ENCODE data around the gene TYMS.

Gene TYMS

GRCh38 chr18:623761-624620 lies 33.5 kb upstream of the TYMS start:
- TF ChIP-seq CTCF (IDR thresholded peaks at IDR 0.05; ENCODE audit: extremely low read depth, insufficient read depth, missing control alignments) = peak; percentile 80
- in situ Hi-C loops (cut with MboI; ENCODE audit: low pct_unique_long_range_greater_than_20kb, low sequenced_read_pairs, unreplicated experiment) = loop anchor here (10.0 kb wide), 1 partner anchor 211 kb away; no protein-coding TSS in a partner anchor
- DNase-seq (ENCODE audit: low spot score) = peak; percentile 46

DNA sequence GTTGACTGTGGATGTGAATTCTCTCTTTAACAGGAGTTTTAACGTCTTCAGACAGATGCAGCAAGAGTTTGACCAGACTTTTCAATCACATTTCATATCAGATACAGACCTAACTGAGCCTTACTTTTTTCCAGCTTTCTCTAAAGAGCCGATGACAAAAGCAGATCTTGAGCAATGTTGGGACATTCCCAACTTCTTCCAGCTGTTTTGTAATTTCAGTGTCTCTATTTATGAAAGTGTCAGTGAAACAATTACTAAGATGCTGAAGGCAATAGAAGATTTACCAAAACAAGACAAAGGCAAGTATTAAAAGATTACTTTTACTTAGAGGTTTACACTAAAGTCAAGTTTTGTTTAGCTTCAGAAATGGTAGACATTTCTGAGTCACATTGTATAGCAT lies 30.2 kb upstream of the TYMS start:
- TF ChIP-seq CTCF (IDR thresholded peaks at IDR 0.05; ENCODE audit: extremely low read depth, insufficient read depth, missing control alignments) = no peak
- in situ Hi-C loops (cut with MboI; ENCODE audit: low pct_unique_long_range_greater_than_20kb, low sequenced_read_pairs, unreplicated experiment) = loop anchor here (10.0 kb wide), 1 partner anchor 208 kb away; no protein-coding TSS in a partner anchor
- no peak for DNase-seq (ENCODE audit: low spot score)

GRCh38 chr18:629269-630150 lies 27.9 kb upstream of the TYMS start:
- in situ Hi-C loops (cut with MboI; ENCODE audit: low pct_unique_long_range_greater_than_20kb, low sequenced_read_pairs, unreplicated experiment) = loop anchor here (10.0 kb wide), 1 partner anchor 205 kb away; no protein-coding TSS in a partner anchor
- no peak for TF ChIP-seq CTCF (IDR thresholded peaks at IDR 0.05; ENCODE audit: extremely low read depth, insufficient read depth, missing control alignments)
- DNase-seq (ENCODE audit: low spot score) = no peak

DNA sequence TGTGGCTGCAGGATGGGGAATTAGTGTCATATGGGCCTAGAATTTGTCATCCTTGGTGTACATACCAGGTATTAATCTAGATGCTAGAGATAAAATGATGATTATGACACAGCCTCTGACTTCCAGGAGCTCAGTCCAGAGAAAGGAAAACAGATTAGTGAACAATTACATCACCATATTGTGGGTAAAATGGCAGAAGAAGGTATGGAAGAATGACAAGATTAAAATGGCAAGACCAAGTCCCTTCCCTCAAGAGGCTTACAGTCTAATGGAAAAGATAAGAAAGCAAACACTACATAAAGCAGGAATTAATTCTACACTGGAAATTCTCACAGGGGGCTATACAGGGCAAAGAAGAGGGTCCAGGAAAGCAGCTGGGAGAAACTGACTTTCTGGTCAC lies 25.9 kb upstream of the TYMS start:
- TF ChIP-seq CTCF (IDR thresholded peaks at IDR 0.05; ENCODE audit: extremely low read depth, insufficient read depth, missing control alignments) = no peak
- in situ Hi-C loops (cut with MboI; ENCODE audit: low pct_unique_long_range_greater_than_20kb, low sequenced_read_pairs, unreplicated experiment) = no loop called here
- no peak for DNase-seq (ENCODE audit: low spot score)

DNA sequence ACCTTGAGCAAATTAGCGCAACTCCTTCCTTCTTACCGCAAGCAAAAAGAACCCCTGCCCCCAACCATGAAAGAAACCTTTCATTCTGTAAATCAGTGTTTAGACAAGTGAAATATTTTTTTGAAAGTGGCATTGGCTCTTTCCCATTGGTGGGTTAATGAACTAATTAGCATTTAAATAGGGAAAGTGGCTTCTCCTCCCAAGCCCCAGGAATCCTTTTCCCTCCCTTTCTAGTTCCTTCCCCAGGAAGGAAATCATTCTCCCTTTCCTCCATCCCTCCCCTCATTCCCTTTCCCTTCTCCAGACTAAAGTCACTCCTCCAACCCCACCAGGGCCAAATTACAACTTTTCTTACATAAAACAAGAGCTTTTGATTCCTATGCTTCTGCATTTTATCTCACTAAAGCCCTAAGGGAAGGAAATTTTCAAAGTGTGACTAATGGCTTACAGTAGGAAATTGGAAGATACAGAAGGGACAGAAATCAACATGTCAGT lies 22.9 kb upstream of the TYMS start:
- no peak for DNase-seq (ENCODE audit: low spot score)
- TF ChIP-seq CTCF (IDR thresholded peaks at IDR 0.05; ENCODE audit: extremely low read depth, insufficient read depth, missing control alignments) = no peak
- in situ Hi-C loops (cut with MboI; ENCODE audit: low pct_unique_long_range_greater_than_20kb, low sequenced_read_pairs, unreplicated experiment) = no loop called here

DNA sequence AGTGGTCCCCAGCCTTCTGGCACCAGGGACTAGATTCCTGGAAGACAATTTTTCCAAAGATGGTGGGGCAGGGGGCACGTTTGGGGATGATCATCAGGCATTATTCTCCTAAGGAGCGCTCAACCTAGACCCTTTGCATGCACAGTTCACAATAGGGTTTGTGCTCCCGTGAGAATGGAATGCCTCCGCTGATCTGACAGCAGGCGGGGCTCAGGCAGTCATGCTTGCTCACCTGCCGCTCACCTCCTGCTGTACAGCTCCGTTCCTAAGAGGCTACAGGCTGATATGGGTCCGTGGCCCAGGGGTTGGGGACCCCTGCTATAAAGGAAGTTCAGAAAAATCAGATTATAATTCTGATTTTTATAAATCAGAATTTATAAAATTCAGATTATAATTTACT lies 22.3 kb upstream of the TYMS start:
- no peak for TF ChIP-seq CTCF (IDR thresholded peaks at IDR 0.05; ENCODE audit: extremely low read depth, insufficient read depth, missing control alignments)
- in situ Hi-C loops (cut with MboI; ENCODE audit: low pct_unique_long_range_greater_than_20kb, low sequenced_read_pairs, unreplicated experiment) = no loop called here
- no peak for DNase-seq (ENCODE audit: low spot score)
